GM19452 (cell line): ENCODE results near the gene CAPG.
"Not testable (repeated sequence)": the region's sequence is repeated elsewhere in the genome, so short reads cannot be mapped to it uniquely, and the experiment has no call there.

Experiments used
- ATAC-seq: cut with Tn5 transposase; IDR thresholded peaks from one replicate; pipeline ENCODE4 v1.9.1; 2021; ENCODE audit not compliant: unreplicated experiment

CAPG gene

GRCh38 chr2:85367180-85367579, 43.0 kb downstream of the CAPG start:
- ATAC-seq = no peak

DNA sequence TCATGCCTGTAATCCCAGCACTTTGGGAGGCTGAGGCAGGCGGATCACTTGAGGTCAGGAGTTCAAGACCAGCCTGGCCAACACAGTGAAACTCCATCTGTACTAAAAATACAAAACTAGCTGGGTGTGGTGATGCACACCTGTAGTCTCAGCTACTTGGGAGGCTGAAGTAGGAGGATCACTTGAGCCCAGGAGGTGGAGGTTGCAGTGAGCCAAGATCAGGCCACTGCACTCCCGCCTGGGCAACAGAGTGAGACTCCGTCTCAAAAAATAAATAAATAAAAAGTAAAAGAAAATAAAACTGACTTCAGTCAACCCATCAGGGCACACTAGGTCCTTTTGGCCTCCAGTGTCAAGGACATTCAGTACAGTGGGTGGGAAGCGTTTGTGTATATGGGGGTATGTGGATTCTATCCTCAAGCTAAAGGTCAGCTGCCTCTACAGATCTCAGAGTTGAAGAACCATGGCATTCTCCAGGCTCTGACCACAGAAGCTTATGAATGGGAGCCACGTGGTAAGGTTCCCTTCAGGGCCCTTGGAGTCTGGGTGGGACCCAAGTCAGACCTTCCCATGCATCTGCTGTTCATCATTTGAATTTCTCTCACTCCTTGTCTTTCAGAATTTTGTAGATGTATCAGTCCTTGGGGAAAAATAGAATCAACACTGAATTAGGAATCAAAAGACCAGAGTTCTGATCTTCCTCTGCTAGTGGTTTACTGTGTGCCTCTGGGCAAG, 47.3 kb downstream of the CAPG start:
- not testable (repeated sequence) for ATAC-seq

DNA sequence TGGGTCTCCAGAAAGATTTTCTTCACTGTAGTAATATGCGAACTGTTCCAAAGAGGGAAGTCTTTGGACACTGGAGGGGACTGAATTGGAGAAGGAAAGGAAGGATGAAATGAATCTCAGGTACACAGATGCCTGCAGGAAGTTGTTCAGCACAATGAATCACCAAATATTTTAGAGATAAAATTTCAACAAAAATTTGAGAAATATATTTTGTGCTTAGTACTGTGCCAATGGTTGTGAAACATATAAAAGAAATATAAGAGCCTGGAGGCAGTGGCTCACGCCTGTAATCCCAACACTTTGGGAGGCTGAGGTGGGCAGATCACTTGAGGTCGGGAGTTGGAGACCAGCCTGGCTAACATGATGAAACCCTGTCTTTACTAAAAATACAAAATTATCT, 52.4 kb downstream of the CAPG start:
- ATAC-seq = no peak

GRCh38 chr2:85356186-85356585, 54.0 kb downstream of the CAPG start:
- no peak for ATAC-seq

- no peak for ATAC-seq
Measured at GRCh38 chr2:85355521-85355920, 54.6 kb downstream of the CAPG start.

DNA sequence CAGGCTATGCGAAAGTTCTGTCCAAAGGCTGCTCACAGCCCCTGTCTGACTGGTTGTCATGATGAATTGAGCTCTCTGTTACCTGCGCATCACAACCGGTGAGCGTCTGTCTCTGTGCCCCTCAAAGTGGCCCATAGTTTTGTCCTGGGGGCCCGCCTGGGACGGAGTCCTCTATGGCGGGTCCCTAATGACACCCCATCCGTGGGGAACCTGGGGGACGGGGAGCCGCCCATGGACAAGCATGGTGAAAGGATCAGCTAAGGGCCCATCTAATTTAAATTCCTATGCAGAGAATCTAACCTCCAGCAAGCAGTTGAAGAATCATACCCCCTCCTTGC, 55.1 kb downstream of the CAPG start:
- peak; percentile 12 for ATAC-seq

GRCh38 chr2:85354286-85355072, 55.7 kb downstream of the CAPG start, which contains the start of the genes ELMOD3 and RETSAT:
ELMOD3 (plus strand) TSS chr2:85354769; CDS start chr2:85357199, 2,430 bp downstream.
RETSAT (minus strand) TSS chr2:85354528; CDS start chr2:85354507, 21 bp downstream.
- peak; percentile 93 for ATAC-seq

DNA sequence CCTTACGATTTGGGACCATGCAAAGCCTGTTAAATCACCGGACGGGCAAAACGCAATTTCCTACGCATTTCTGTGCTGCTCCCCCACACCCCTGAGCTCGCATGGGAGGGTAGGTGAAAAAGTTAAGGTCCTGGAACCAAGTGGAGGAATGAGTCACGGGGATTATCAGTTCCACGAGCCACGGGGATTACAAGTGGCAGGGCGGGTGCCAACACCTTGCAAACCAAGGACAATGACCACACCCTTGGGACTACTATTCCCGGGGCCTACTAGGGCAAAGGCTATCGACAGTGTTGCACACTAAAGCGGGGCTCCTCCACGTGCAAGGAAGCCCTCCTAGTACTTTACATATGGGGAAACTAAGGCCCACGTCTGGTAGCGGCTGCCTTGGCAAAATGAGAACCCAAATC, 56.3 kb downstream of the CAPG start:
- no peak for ATAC-seq

DNA sequence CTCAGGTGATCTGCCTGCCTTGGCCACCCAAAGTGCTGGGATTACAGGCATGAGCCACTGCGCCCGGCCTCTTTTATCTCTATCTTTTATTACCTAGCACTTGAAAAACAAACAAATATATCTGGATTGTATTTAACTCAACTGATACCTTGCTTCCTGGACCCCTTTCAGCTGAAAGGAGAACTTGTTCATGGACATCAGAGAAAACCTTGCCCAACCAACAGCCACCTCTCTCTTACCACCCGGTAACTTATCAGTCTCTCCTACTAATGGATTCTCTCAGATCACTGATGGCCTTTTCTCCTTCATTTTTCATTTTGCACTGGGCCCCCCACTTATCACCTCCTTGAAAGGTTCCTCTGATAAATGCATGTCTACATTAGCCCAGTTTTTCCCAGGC, 62.6 kb downstream of the CAPG start:
- ATAC-seq = no peak
